HG03060 (cell line): ENCODE data around the gene DHCR7.

Source experiments
- ATAC-seq: cut with Tn5 transposase; IDR thresholded peaks from one replicate; pipeline ENCODE4 v1.9.1; 2021; ENCODE audit warnings: low read depth, moderate number of reproducible peaks; ENCODE audit not compliant: unreplicated experiment

The DHCR7 gene

DNA sequence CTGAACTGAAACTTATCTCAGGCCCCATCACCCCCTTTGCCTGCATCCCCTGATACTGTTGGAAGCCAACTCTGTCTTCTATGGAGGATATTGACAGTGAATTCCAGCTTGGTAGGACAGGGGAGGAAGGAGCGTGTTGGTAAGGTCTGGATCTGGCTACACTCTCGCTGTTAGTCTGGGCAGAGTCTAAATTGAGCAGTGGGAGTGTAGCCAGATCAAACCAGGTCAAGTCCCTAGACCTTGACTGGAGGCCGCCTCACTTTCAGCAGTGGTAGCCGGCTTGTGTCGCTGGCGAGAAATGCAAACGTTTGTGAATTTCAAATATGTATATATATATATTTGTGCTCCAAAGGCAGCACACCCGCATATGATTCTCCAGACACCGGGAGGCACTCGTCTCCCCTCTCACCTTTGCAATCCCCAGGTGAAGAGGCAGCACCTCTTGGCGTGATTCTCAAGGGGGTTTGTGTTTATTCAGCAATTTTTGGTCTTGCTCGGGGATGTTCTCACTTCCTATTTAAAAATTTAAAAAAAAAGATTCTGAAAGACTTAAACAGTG is 26.7 kb downstream of the DHCR7 start:
- no peak for ATAC-seq

DNA sequence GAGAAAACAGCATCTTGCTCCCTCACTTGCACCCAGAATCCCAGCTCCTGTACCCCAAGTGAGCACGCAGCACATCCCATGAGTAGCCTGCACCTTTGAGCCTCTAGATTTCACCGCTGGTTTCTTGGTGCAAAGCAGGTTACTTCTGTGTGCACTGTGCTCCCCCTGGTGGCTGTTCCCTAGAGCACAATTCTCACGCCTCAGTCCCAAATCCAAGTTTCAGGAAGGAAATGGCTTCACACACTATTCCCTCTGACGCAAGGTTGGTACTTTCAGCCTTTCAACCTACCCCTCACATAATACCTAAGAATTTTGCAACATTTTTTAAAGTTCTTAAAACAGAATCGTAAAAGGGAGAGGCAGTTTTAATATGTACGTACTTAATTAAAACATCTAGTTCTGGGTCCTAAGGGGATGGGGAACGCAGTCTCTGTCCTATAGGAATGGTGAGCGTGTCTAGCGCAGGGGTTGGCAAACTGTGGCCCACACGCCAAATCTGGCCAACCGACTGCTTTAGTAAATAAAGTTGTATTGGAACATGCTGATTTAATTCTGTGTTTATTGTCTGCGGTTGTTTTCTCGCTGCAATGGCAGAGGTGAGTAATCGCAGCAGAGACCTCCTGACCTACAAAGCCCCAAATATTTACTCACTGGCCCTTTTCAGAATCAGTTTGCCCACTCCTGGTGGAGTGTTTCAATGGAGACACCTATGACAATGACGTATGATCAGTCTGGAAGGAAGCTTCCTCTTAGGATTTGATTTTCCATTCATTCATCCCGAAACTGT is 27.5 kb downstream of the DHCR7 start:
- ATAC-seq = no peak

DNA sequence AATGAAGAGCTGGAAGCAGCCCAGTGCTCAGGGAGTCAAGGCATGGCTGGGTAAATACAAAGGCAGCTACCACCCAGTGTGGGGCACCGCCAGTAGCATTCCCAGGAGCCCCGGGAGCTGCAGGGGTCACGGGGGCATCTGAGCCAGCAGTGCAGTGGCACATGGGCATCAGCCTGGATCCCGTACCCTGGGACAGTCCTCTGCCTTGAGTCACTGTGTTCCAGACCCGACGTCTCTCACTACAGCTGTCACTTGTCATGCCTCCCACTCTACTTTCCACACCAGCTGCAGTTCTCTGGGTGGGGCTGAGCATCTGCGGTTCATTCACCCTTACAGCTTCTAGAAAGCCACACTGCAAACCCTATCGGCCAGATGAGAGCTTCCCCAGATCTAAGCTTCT is 29.6 kb downstream of the DHCR7 start:
- ATAC-seq = no peak

DNA sequence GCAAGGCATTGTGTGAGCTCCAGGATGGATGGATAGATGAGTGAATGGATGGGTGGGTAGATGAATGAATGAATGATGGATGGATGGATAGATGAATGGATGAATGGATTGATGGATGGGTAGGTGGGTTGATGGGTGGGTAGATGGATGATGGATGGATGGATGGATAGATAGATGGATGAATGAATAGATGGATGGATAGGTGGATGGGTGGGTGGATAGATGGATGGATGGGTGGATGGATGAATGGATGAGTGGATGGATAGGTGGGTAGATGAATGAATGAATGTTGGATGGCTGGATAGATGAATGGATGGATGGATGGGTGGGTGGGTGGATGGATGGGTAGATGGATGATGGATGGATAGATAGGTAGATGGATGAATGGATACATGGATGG is 33.5 kb downstream of the DHCR7 start:
- ATAC-seq = no peak

DNA sequence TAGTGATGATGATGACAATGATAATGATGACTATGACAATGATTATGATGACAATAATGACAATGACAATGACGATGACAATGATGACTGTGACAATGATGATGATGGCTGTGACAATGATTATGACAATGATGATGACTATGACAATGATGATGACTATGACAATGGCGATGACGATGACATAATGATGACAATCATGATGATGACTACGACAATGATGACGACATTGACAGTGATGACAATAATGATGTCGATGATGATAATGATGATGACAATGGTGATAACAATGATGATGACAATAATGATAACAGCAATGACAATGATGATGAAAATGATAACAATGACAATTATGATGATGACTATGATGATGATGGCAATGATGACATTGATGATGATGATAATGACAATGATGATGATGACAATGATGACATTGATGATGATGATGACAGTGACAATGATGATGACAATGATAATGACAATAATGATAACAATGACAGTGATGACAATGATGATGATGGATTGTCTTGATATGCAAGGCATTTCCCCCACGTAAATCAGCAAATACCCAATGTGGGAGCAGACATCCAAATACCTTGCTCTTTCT is 37.7 kb downstream of the DHCR7 start:
- no peak for ATAC-seq

DNA sequence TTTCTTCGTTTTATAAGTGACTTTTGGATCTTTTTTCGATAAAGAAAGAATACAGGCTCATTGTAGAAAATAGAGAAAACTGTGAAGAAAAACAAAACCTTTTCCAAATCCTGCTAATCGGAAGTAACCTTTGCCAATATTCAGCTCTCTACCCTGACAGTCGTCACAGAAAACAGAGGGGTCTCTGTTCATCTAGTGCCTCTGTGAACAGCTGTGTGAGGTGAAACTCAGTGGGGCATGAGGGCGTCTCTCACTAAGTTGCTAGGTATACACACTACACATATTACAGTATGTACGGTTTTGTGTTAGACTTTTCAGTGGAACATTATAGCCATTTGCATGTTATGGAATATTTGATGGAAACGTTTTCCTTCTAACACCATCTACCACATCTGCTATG is 39.4 kb downstream of the DHCR7 start:
- ATAC-seq = no peak

DNA sequence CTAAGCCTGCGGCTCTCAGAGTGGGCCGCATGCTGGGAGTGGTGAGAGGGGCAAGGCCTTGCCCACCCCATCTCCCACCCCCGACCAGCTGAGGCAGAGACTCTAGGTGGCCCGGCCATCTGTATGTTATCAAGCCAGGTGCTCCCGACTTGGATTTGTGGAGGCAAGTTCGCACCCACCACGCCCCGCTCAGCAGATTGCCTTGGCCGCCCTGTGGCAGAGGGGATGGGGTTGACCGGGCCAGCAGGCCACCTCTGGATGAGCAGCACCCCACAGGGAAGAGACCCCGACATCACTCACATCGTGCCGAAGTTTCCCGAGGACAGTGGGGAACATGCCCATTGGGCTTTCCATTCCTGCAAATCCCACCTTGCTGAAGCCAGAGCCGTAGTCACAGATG is 40.8 kb downstream of the DHCR7 start:
- ATAC-seq = no peak

DNA sequence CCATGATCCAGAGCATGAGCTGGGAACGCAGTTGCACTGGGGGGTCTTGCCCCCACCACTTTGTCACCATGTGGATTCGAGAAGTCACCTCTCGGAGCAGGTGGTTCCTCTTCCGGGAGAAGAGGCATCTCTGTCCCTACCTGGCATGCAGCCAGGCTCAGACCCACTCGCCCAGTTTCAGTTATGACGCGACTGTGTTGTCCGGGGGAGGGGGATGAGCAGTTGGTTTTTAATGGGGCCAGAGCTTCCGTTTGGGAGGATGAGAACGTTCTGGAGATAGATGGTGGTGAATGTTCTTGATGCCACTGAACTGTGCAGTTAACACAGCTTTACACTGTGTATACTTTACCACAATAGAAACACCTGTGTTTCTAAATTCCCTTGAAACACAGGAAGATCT is 41.5 kb downstream of the DHCR7 start:
- no peak for ATAC-seq

DNA sequence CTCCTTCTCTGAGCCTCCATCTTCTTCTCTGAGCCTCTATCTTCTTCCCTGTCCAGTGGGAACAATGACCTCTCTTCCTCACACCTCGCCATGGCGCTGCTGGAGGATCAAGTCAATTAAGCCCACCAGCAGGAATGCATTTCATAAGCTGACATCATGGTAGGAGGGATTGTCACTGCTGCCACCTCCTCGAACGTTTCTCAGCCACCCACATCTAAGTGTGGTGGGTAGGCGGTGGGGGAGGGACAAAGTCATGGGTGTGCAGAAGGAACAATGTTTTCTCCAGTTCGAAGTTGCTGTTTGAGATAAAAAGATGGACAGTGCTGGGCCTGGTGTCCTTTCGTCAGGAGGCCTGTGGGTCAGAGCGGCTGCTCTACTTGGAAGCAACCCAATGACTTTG is 44.0 kb downstream of the DHCR7 start:
- ATAC-seq = no peak

DNA sequence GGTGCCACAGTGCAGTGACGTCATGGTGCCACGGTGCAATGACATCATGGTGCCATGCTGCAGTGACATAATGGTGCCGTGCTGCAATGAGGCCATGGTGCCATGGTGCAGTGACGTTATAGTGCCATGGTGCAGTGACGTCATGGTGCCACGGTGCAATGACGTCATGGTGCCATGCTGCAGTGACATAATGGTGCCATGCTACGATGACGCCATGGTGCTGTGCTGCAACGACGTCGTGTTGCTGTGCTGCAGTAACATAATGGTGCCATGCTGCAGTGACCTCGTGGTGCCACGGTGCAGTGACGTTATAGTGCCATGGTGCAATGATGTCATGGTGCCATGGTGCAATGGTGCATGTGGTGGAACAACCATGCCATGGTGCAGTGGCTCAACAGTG is 45.3 kb downstream of the DHCR7 start:
- ATAC-seq = no peak

DNA sequence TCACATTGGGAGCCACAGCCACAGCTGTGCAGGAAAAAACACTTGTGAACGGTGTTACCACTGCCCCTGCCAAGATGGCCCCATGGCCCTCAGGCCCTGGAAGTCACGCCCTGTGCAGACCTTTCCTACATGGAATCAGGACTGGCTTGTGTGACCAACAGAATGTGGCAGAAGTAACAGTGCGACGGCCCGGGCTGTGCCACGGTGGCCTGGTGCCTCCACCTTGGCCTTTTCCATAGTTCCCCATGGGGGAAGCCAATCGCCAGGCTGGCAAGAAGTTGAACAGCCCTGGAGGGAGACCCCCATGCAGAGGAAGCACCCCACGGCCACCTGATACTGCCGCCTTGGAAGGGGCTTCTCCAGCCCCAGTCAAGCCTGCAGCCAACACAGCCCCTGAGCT is 48.0 kb downstream of the DHCR7 start:
- no peak for ATAC-seq

DNA sequence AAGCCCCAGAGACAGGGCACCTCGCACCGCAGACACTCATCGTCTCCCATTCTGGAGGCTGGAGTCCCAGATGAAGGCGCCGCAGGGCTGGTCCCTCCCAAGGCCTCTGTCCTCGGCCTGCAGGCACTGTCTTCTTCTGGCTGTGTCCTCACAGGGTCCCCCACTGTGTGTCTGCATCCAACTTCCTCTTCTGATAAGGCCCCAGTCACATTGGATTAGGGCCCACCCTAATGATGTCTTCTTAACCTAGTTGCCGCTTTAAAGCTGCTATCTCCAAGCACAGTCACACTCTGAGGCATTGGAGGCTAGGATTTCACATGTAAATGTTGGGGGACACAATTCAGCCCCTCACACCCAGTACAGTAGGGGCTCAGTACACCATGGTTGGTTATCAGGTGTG is 48.9 kb downstream of the DHCR7 start:
- no peak for ATAC-seq

DNA sequence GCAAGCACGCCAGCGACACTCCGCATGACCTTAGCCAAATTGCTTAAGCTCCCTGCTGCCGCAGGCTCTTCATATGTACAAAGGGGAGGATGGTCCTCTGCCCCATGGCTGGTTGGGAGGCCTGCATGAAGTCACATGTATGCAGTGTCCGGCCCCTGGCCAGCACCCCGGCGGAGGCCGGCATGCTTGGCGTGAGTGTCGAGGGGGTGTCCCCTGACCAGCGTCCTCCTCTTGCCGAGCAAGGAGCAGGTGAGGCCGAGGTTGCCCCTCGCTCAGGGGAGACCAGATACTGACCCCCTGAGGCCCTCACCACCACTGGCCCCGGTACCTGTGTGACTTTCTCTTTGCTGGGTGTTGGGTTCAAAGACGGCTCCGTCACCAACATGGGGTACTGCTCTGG is 50.2 kb downstream of the DHCR7 start:
- no peak for ATAC-seq

DNA sequence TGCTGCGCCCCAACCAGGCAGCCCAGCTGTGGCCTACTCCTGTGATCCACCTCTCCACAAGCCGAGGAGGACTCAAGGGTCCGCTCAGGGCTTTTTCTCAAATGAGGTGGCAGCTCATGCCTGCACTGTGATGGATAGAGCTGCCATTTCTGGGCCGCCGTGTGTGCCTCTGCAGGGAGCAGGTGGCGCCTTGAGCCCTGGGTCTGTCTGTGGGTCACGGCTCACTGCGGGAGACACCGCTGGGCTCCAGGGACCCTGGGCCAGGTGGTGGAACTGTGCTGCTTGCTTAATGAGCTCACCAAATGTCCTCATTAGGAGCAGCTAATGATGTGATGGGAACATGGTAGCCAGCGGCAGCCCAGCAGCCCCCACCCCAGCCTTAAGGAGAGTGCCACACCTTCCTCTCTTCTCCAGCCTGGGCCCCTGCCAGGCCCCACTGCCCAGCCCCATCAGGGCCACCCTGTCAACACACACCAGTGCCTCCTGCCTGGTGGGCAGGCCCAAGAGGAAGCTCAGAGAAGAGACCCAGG is 50.8 kb downstream of the DHCR7 start:
- ATAC-seq = no peak

DNA sequence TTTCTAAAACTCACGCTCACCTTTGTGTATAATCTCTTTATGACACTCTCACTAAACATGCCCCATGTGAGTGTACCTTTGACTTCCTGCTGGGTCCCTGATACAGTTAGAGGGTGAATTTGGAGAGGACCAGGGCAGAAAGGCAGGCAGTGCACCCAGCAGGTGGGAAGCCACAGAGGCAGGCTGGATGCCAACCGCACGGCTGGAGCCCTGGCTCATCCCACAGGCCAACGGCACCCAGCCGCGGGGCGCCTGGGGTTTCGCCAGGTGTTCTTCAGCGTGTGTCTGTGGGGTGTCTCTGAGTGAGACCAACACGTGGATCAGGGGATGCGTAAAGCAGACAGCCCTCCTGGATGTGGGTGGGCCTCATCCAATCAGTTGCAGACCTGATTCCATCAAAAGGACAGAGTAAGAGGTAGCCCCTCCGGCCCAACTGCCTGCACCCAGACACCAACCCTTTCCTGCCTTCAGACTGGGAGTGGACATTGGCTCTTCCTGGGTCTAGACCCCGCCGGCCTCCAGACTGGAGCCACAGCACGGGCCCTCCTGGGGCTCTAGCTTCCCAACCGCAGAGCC is 51.6 kb downstream of the DHCR7 start:
- ATAC-seq = no peak

DNA sequence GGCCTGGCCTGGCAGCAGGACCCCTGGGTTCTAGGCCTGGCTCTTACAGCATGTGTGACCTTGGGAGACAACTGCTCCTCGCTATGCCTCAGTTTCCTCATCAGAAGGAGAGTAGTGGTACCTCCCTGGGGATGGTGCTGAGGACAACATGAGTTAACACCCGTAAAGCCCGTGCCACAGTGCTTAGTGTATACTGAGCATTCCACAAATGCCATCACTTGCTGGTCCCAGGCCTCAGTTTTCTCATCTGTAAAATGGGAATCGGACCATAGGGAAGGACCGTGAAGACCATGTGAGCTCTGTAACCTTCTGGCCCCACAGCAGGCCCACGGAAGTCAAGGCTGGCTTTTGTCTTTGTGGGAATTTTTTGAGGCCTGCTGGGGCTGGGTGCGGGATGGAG is 52.4 kb downstream of the DHCR7 start:
- ATAC-seq = no peak

DNA sequence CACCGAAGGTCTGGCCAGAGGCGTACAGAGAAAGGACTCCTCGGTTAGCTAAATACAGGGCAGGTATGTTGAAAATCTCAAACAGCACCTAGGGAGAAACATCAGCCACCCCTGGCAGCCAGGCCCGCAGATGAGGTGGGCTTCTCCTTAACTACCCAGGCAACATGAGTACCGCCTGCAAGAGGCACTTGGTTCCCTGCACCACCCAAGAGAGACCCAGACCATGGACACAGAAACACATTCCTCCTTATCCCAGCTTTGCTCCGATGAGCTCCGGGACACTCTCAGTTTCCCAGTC is 53.0 kb downstream of the DHCR7 start:
- ATAC-seq = no peak

DNA sequence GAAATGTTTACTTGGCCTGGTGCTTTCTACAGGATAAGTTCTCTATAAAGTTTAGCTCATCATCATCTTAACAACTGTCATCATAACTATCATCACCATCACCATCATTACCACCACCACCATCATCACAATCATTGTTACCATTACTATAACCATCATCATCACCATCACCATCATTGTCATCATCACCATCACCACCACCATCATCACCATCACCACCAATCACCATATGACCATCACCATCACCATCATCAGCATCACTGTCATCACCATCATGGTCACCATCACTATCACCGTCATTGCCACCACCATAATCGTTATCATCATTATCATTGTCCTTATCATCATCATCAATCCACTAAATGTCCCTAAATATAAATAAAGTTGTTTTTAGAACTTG is 54.9 kb downstream of the DHCR7 start:
- no peak for ATAC-seq

DNA sequence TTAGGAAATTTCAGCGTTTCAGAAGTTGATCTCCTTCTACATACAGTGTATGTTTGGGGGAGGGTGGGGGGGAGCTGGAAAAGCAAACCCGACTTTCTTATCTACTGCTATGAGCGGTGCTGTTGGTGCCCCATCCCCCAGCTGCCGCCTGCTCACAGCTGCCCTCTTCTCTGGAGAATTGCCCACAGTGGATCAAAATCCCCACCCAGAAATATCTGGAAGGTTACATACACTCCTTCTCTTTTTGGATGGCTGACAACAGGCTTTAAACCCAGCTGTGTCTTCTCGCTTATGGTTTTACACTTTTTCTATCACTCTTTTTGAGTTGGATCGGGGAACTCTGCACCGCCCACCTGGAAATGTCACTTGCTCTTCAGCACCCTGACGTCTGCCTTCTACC is 56.4 kb downstream of the DHCR7 start:
- ATAC-seq = no peak

DNA sequence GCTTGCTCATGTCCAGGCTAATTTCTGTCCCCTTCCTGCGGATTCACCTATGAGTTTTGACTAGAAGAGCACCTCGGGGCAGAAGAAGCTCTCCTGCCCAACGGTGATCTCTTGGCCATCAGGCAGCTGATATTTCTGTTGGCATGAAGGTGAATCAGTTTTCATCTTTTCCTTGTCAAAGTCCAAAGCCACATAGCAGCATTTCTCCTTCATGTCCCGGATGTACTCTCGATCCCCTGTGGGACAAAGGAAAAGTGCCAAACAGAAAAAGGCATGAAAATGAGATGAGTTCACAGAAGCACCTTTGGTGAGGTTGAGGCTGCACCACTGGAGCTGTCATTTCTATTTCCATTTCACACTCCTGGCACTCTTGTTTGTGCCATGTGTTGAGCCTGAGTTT is 56.8 kb downstream of the DHCR7 start:
- ATAC-seq = no peak

DNA sequence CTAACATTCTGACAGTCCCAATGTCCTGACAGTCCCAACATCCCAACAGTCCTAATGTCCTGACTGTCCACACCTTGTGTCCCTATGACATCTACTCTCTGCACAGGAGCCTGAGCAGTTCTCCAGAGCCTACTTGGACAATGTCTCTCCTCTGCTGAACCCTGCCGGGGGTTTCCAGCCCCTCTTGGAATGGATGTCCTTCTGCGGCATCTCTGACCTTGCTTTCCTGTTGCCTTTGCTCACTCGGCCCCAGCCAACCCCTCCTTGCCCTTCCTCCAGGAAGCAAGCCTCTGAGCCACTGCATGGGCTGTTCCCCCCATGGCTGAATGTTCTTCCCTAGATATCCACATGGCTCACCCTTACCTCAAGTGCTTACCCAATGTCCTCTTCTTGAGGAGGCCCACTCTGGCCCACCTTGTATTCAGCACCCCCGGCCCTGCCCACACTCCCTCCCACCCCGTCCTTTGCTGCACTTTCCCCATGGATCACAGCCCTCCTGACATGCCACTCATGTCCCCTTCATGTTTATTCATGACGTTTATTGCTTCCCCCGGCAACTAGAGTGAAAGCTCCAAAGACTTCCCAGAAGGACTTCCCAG is 59.5 kb downstream of the DHCR7 start:
- ATAC-seq = no peak
